Measurements from ENCODE around the gene PLEKHM3.

PLEKHM3 gene

GRCh38 chr2:207901401-207901800, 123.9 kb downstream of the PLEKHM3 start:
- TF ChIP-seq CREB1 (IDR thresholded peaks at IDR 0.05; ENCODE audit: low read depth), result no peak
- no peak for TF ChIP-seq TEAD4 (IDR thresholded peaks at IDR 0.05)
- no peak for TF ChIP-seq TAF1 (IDR thresholded peaks at IDR 0.05; ENCODE audit: low read depth)
- TF ChIP-seq RAD21 (IDR thresholded peaks at IDR 0.05; ENCODE audit: low read depth), result no peak
- TF ChIP-seq EP300 (IDR thresholded peaks at IDR 0.05; ENCODE audit: borderline replicate concordance), result no peak
- no peak for TF ChIP-seq REST (IDR thresholded peaks at IDR 0.05; ENCODE audit: low read depth)

- TF ChIP-seq FOXM1 (IDR thresholded peaks at IDR 0.05; ENCODE audit: borderline replicate concordance, low read depth) (no peak), EGR1 (IDR thresholded peaks at IDR 0.05) (no peak), TEAD4 (IDR thresholded peaks at IDR 0.05) (no peak), EP300 (IDR thresholded peaks at IDR 0.05; ENCODE audit: borderline replicate concordance) (no peak), ZBTB7A (IDR thresholded peaks at IDR 0.05; ENCODE audit: low read depth) (no peak), TCF12 (IDR thresholded peaks at IDR 0.05; ENCODE audit: low read depth) (no peak), MAX (IDR thresholded peaks at IDR 0.05) (no peak)
Measured at GRCh38 chr2:207898354-207898695, 127.0 kb downstream of the PLEKHM3 start.

GRCh38 chr2:207897541-207898353, 127.6 kb downstream of the PLEKHM3 start:
- TF ChIP-seq NFIC (IDR thresholded peaks at IDR 0.05) (no peak), REST (IDR thresholded peaks at IDR 0.05; ENCODE audit: low read depth) (no peak), TCF12 (IDR thresholded peaks at IDR 0.05; ENCODE audit: low read depth) (no peak), EP300 (IDR thresholded peaks at IDR 0.05; ENCODE audit: borderline replicate concordance) (no peak), TEAD4 (IDR thresholded peaks at IDR 0.05) (no peak), FOXM1 (IDR thresholded peaks at IDR 0.05; ENCODE audit: borderline replicate concordance, low read depth) (no peak), USF1 (IDR thresholded peaks at IDR 0.05) (no peak), MAX (IDR thresholded peaks at IDR 0.05) (no peak), CEBPB (IDR thresholded peaks at IDR 0.05) (no peak), ZBTB7A (IDR thresholded peaks at IDR 0.05; ENCODE audit: low read depth) (no peak), YY1 (IDR thresholded peaks at IDR 0.05; ENCODE audit: low read depth) (no peak), RAD21 (IDR thresholded peaks at IDR 0.05; ENCODE audit: low read depth) (no peak), TAF1 (IDR thresholded peaks at IDR 0.05; ENCODE audit: low read depth) (no peak), CREB1 (IDR thresholded peaks at IDR 0.05; ENCODE audit: low read depth) (no peak), EGR1 (IDR thresholded peaks at IDR 0.05) (no peak)

- TF ChIP-seq TCF12 (IDR thresholded peaks at IDR 0.05; ENCODE audit: low read depth) (no peak), FOXM1 (IDR thresholded peaks at IDR 0.05; ENCODE audit: borderline replicate concordance, low read depth) (no peak), USF1 (IDR thresholded peaks at IDR 0.05) (no peak), TAF1 (IDR thresholded peaks at IDR 0.05; ENCODE audit: low read depth) (no peak), TEAD4 (IDR thresholded peaks at IDR 0.05) (no peak), REST (IDR thresholded peaks at IDR 0.05; ENCODE audit: low read depth) (no peak), CEBPB (IDR thresholded peaks at IDR 0.05) (no peak), ZBTB7A (IDR thresholded peaks at IDR 0.05; ENCODE audit: low read depth) (no peak), MAX (IDR thresholded peaks at IDR 0.05) (no peak), EGR1 (IDR thresholded peaks at IDR 0.05) (no peak), EP300 (IDR thresholded peaks at IDR 0.05; ENCODE audit: borderline replicate concordance) (no peak), RAD21 (IDR thresholded peaks at IDR 0.05; ENCODE audit: low read depth) (no peak), NFIC (IDR thresholded peaks at IDR 0.05) (no peak), YY1 (IDR thresholded peaks at IDR 0.05; ENCODE audit: low read depth) (no peak), CREB1 (IDR thresholded peaks at IDR 0.05; ENCODE audit: low read depth) (no peak)
Measured at GRCh38 chr2:207896525-207897285, 128.6 kb downstream of the PLEKHM3 start.
